T-helper 1 cell (primary cell): ENCODE measurements around the gene AP1B1.
"Not testable (repeated sequence)": the region's sequence is repeated elsewhere in the genome, so short reads cannot be mapped to it uniquely, and the experiment has no call there.

ENCODE experiments used
- DNase-seq, 5 donors: peaks; one replicate each; pipeline ENCODE4 v3.0.0-alpha.2; 2012 to 2020
- total RNA-seq, 4 donors: gene quantifications; one replicate each; lab custom pipeline; 2026; lab: John Stamatoyannopoulos, UW

AP1B1 gene
- total RNA-seq: 50.9 to 76.6 (median 67.4) reads per million in 4 donors

- DNase-seq: peak; percentile 81 to 96 (median 87)
Observed at GRCh38 chr22:29387921-29388758, at the start of gene AP1B1. TSS of gene AP1B1 (minus strand) at chr22:29388570. CDS start at chr22:29367243, 21,327 bp downstream.

DNA sequence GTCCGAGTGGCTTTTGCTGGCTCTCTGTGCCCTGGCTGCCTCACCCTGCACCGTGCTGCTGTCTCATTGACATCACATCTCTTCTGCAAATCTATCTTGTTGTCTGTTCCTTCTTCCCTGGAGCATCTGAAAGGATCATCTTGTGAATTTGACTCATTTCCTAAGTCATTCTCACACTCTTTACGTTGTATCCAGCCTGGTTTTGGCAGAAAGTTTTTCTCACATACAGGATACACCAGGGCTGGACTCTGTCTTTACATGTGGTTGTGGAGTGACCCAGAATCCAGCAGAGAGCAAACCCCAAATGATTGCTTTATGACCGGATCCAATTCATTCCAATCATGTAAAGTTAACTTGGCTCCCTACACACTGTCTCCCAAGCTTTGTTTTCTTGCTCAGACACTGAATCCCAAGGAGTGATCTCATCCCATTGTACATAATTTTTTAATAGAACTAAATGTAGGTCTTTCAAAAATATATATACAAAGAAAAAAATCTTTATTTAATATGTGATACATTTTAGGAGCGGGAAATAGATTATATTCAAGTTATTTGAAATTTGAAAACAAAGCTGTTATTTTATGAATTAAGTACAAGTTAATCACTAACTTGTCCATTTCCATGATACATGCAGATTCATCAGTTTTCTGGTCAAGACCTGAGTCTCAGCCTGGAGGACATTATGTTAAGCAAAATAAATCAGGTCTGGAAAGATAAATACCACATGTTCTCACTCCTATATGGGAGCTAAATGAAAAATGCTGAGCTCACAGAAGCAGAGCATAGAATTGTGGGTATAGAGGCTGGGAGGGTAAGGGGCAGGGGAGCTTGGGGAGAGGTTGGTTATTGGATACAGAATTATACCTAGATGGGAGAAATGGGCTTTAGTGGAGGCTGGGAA is 47.1 kb upstream of the AP1B1 start:
- DNase-seq: no peak

DNA sequence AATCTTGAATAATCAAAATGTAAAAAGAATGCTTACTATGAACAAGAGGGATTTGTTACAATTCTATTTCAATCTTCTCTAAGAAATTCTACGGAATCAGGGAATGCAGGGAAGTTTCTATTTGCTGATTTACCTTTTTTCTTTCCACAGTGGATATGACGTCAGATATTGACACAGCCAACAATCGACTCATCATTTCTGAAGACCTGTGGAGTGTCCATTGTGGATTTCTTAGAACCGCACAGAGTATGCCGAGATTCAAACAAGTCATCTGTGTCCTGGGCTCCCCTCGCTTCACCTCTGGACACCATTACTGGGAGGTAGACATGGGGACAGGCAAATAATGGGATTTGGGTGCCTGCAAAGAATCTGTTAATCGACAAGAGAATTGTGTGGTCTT is 45.9 kb upstream of the AP1B1 start:
- no peak for DNase-seq

GRCh38 chr22:29433856-29434255 is 45.5 kb upstream of the AP1B1 start:
- DNase-seq: no peak

- no peak for DNase-seq
Observed at GRCh38 chr22:29431986-29432385, 43.6 kb upstream of the AP1B1 start.

GRCh38 chr22:29427176-29427760 is 38.9 kb upstream of the AP1B1 start:
- DNase-seq: no peak

GRCh38 chr22:29426476-29426875 is 38.1 kb upstream of the AP1B1 start:
- no peak for DNase-seq

- not testable (repeated sequence) for DNase-seq
Observed at GRCh38 chr22:29418704-29419103, 30.3 kb upstream of the AP1B1 start.

DNA sequence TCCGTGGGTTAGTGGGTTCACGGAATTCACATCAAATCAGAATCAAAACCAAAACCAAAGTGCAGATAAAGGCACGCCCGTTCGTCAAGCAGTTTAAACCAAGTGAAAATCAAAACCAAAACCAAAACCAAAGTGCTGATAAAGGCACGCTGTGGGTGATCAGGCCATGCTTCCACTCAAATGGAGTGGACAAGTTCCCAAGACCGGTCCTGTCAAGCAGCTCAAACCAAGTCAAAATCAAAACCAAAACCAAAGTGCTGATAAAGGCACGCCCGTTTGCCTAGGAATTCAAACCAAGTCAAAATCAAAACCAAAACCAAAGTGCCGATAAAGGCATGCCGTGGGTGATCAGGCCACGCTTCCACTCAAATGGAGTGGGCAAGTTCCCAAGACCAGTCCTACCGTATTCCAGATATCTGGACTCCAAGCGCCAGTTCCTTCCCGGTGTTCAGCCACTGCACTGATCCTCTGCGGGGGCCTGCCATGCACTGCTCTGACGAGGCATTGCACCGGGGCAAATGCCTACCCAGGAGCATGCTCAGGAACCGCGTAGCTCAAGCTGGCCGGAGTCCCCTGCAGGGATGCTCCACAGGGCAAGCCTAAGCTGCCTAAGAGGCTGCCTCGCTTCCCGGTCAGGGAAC is 26.7 kb upstream of the AP1B1 start:
- peak in 4 of 5 donors; percentile 12 to 87 (median 30) for DNase-seq

GRCh38 chr22:29412772-29413171 is 24.4 kb upstream of the AP1B1 start:
- DNase-seq: peak in 1 of 5 donors; percentile 26

GRCh38 chr22:29411569-29412211 is 23.3 kb upstream of the AP1B1 start:
- DNase-seq: not testable (repeated sequence)

- DNase-seq: no peak
Observed at GRCh38 chr22:29408940-29409339, 20.6 kb upstream of the AP1B1 start.

GRCh38 chr22:29401538-29401937 is 13.2 kb upstream of the AP1B1 start:
- not testable (repeated sequence) for DNase-seq

GRCh38 chr22:29400576-29400975 is 12.2 kb upstream of the AP1B1 start:
- DNase-seq: no peak

DNA sequence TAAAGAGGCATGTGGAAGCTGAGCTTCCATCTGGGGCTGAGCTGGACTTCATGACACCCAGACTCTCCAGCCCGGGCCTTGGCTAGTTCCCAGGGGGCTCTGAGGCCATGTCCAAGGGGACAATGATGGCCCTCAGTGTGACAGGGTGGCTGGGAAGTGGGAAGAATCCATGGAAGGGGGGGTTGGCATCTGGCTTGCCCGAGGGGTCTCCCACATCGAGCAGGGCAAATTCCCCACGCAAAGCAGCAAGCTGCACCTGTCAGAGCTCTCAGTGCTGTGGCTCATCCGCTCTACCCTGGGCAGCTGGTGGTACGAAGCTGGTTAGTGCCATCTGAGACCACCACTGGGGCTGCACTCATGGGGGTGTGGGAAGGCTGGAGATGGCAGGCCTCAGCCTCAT is 9.4 kb upstream of the AP1B1 start:
- no peak for DNase-seq

DNA sequence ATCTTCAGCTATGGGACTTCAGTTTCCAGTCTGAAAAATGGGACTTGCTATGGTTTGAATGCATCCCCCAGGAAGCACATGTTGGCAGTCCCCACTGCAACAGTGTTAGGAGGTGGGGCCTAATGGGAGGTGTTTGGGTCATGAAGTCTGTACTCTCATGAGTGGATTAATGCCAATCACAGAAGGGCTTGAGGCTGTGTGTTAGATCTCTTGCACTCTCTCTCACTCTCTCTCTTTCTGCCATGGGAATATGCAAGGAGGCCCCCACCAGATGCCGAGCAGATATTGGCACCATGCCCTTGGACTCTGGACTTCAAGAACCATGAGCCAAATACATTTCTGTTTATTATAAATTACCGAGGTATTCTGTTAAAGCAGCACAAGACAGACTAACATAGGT is 7.8 kb upstream of the AP1B1 start:
- no peak for DNase-seq

DNA sequence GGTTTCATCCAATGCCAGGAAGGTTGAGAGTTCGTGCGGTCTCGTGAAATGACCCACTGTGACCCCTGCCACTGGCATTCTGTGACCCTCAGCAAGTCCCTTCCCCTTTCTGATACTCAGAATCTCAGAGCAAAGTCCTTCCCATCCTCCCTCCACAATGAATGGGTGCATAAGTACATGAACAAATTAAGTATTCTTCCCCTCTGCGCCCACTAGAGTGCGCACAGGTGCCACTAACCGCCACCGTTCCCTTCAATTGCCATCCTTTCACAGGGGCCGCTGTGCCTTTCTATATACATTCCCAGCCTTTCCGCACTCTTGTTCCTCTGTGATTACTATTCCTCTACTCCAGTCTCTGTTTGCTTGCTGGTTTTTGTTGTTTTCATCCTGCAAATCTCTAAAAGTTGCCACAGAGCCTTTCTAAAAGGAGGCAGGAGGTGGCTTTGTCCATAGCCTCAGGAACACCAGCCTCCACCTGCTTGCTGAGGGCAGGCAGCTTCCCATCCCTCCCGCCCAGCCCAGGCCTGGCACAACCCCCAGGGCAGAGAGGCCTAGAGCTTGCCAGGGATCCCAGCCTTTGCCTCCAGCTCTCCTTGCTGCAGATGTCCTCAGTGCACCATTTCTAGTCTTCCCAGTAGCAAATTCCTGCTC is 6.7 kb upstream of the AP1B1 start:
- DNase-seq: peak; percentile 21 to 66 (median 48)

GRCh38 chr22:29393019-29393608 is 4.7 kb upstream of the AP1B1 start:
- no peak for DNase-seq

- no peak for DNase-seq
Observed at GRCh38 chr22:29391546-29391945, 3.2 kb upstream of the AP1B1 start.

DNA sequence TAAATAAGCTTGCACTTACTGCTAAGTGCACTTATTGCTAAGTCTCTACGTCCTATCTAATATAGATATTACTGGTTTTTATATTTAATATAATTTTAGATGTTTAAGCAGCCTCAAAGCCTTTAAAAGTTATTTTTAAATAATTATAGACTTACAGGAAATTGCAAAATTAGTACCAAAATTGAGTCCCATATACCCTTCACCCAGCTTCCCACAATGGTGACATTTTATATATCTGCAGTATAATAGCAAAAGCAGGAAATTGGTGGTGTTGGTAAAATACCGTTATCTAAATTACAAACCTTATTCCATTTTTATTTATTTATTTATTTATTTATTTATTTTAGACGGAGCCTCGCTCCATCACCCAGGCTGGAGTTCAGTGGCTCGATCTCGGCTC is 1.9 kb upstream of the AP1B1 start:
- no peak for DNase-seq

GRCh38 chr22:29388759-29389090 is 355 bp upstream of the AP1B1 start:
- no peak for DNase-seq
